Upper lobe of left lung (tissue), 4 donors: ENCODE data around the gene ADGRF1.

Experiments used
- EP300 ChIP-seq, 4 donors: sonication (generic); formaldehyde crosslinking; IDR thresholded peaks; one replicate each; pipeline ENCODE4 v1.5.1; 2017; ENCODE audit warnings: antibody characterized with exemption in 4 of 4, control low read depth in 2 of 4
- TF ChIP-seq, protein P1 (sequence below), 6 experiments: fragments of 450-650 bp in 4 of 6; fragments of 200-600 bp in 2 of 6; sonication (generic) in 2 of 6; IDR thresholded peaks; one replicate each; pipeline ENCODE4 v1.5.1; 2016 to 2019; ENCODE audit warnings: antibody characterized with exemption in 6 of 6

DNA sequence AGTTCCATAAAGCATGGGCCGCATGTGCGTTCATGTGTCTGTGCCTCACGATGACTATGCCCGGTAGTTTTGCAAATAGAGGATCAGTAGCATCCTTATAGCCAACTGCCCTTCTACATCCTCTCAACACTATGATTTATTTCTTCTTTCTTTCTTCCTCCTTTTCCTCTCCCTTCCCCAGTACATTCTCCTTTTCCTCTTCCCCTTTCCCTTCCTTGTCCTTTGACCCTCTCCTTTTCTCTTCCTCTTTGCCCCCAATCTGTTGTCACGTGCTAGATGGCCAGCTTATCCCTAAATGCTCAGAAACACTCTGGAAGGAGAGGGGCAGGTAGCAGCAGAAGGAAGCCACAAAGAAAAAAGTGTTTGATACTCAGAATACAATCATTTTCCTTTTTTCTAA, 20.2 kb upstream of the ADGRF1 start:
- TF ChIP-seq, protein P1, sequence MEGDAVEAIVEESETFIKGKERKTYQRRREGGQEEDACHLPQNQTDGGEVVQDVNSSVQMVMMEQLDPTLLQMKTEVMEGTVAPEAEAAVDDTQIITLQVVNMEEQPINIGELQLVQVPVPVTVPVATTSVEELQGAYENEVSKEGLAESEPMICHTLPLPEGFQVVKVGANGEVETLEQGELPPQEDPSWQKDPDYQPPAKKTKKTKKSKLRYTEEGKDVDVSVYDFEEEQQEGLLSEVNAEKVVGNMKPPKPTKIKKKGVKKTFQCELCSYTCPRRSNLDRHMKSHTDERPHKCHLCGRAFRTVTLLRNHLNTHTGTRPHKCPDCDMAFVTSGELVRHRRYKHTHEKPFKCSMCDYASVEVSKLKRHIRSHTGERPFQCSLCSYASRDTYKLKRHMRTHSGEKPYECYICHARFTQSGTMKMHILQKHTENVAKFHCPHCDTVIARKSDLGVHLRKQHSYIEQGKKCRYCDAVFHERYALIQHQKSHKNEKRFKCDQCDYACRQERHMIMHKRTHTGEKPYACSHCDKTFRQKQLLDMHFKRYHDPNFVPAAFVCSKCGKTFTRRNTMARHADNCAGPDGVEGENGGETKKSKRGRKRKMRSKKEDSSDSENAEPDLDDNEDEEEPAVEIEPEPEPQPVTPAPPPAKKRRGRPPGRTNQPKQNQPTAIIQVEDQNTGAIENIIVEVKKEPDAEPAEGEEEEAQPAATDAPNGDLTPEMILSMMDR (IDR thresholded peaks at IDR 0.05): no peak
- no peak for TF ChIP-seq EP300 (IDR thresholded peaks at IDR 0.05)
